MCF 10A (cell line): Measurements from ENCODE around the gene CERS3. TPM values are rescaled to one million over a fixed set of nuclear protein-coding genes. Genes with fewer than 3 reads are reported as not detected.

ENCODE experiments used
- BruUV-seq: library from RNA; stranded (reverse); fragments of 400-500 nt; replicated peaks from 2 replicates; lab custom pipeline; 2021; lab: Mats Ljungman, UMichigan
- CTCF ChIA-PET: fragments of 300-600 bp; sonication (Branson Sonifier 250); formaldehyde crosslinking; extraction: SDS; loops from one replicate; lab custom pipeline; 2021; ENCODE audit warnings: antibody characterized with exemption, inconsistent platforms; lab: Yijun Ruan, JAX
- POLR2A ChIA-PET: fragments of 300-600, 350-650 bp; sonication (Branson Sonifier 250); formaldehyde crosslinking; extraction: SDS; loops from one replicate; lab custom pipeline; 2020; ENCODE audit warnings: antibody characterized with exemption, inconsistent platforms; lab: Yijun Ruan, JAX
- DNase-seq: peaks from one replicate; pipeline ENCODE4 v3.0.0-alpha.2; 2018; ENCODE audit not compliant: unreplicated experiment
- H3K27ac Mint-ChIP-seq: one replicate; pipeline ENCODE4 v1.8.0; 2022; ENCODE audit warnings: mild to moderate bottlenecking, low read depth, mixed read lengths; ENCODE audit not compliant: unreplicated experiment
- H3K27me3 Mint-ChIP-seq: one replicate; pipeline ENCODE4 v1.8.0; 2022; ENCODE audit warnings: mixed read lengths; ENCODE audit not compliant: insufficient read depth, unreplicated experiment
- H3K36me3 Mint-ChIP-seq: one replicate; pipeline ENCODE4 v1.8.0; 2022; ENCODE audit warnings: mild to moderate bottlenecking, moderate library complexity, mixed read lengths; ENCODE audit not compliant: insufficient read depth, unreplicated experiment
- H3K4me1 Mint-ChIP-seq: one replicate; pipeline ENCODE4 v1.8.0; 2022; ENCODE audit warnings: mixed read lengths; ENCODE audit not compliant: insufficient read depth, unreplicated experiment
- H3K4me3 Mint-ChIP-seq: one replicate; pipeline ENCODE4 v1.8.0; 2022; ENCODE audit warnings: mild to moderate bottlenecking, moderate library complexity, mixed read lengths; ENCODE audit not compliant: unreplicated experiment
- H3K9me3 Mint-ChIP-seq: one replicate; pipeline ENCODE4 v1.8.0; 2022; ENCODE audit warnings: mixed read lengths; ENCODE audit not compliant: unreplicated experiment
- CTCF ChIP-seq: fragments of 200-600 bp; IDR thresholded peaks from one replicate; pipeline ENCODE4 v1.8.0; 2022; ENCODE audit warnings: antibody characterized with exemption, mild to moderate bottlenecking; ENCODE audit not compliant: unreplicated experiment
- intact Hi-C: fragments of 100-400 bp; cut with micrococcal nuclease; formaldehyde crosslinking; loops from 2 replicates; pipeline ENCODE4 v1.14.1; 2022
- total RNA-seq: library from RNA; stranded (reverse); gene quantifications from 2 replicates; pipeline ENCODE4 v1.2.3, GENCODE V29; 2022

The CERS3 gene
- total RNA-seq, 1 experiment from 2014 or later = not detected

GRCh38 chr15:100434038-100434437 lies 94.7 kb downstream of the CERS3 start:
- no peak for DNase-seq
- intact Hi-C loops = no loop called here
- no TSS peak for BruUV-seq
- Mint-ChIP-seq H3K27ac (no peak overlapping the region), H3K27me3 (no peaks in the 10 kb centered on the region), H3K4me3 (no peak overlapping the region), H3K4me1 (peaks cover 5% of the 10 kb centered on the region), H3K36me3 (no peaks in the 10 kb centered on the region), H3K9me3 (no peaks in the 10 kb centered on the region)
- CTCF ChIA-PET = interaction anchor here (0.6 to 1.6 kb wide), 2 partner anchors 21 to 140 kb away, joined by 3 to 7 read pairs; no protein-coding TSS in a partner anchor
- TF ChIP-seq CTCF = no peak
- POLR2A ChIA-PET = interaction anchor here (0.5 kb wide), 2 partner anchors 166 to 169 kb away, joined by 3 read pairs; no protein-coding TSS in a partner anchor

- no peaks in the 10 kb centered on the region for H3K9me3 Mint-ChIP-seq
- intact Hi-C loops = no loop called here
- H3K27me3 Mint-ChIP-seq = no peaks in the 10 kb centered on the region
- ChIA-PET POLR2A (interaction anchor here (0.5 to 0.6 kb wide), 2 partner anchors 109 to 170 kb away, joined by 3 read pairs; no protein-coding TSS in a partner anchor), CTCF (interaction anchor here (0.6 to 2.0 kb wide), 7 partner anchors 55 to 1161 kb away, joined by 3 to 7 read pairs (median 4); no protein-coding TSS in a partner anchor)
- BruUV-seq = no TSS peak
- no peaks in the 10 kb centered on the region for H3K4me1 Mint-ChIP-seq
- DNase-seq = no peak
- no peak overlapping the region for H3K4me3 Mint-ChIP-seq
- no peak for TF ChIP-seq CTCF
- no peaks in the 10 kb centered on the region for H3K36me3 Mint-ChIP-seq
- H3K27ac Mint-ChIP-seq = no peak overlapping the region
These were observed 95.4 kb downstream of the CERS3 start for GRCh38 chr15:100433304-100433703.

GRCh38 chr15:100430411-100430810 lies 98.3 kb downstream of the CERS3 start:
- H3K4me1 Mint-ChIP-seq = no peaks in the 10 kb centered on the region
- no peaks in the 10 kb centered on the region for H3K9me3 Mint-ChIP-seq
- POLR2A ChIA-PET = interaction anchor here (0.7 kb wide), 1 partner anchor 1162 kb away, joined by 3 read pairs; no protein-coding TSS in a partner anchor
- H3K27me3 Mint-ChIP-seq = no peaks in the 10 kb centered on the region
- no peak for DNase-seq
- CTCF ChIA-PET = no interaction called here
- no peak overlapping the region for H3K4me3 Mint-ChIP-seq
- intact Hi-C loops = no loop called here
- no peak for TF ChIP-seq CTCF
- no peak overlapping the region for H3K27ac Mint-ChIP-seq
- BruUV-seq = no TSS peak
- H3K36me3 Mint-ChIP-seq = no peaks in the 10 kb centered on the region

- BruUV-seq = no TSS peak
- ChIA-PET CTCF (interaction anchor here (0.6 to 0.8 kb wide), 2 partner anchors 17 to 28 kb away, joined by 3 read pairs; no protein-coding TSS in a partner anchor), POLR2A (no interaction called here)
- no peak overlapping the region for H3K27ac Mint-ChIP-seq
- intact Hi-C loops = no loop called here
- peak; percentile 6 for DNase-seq
- peaks cover 5% of the 10 kb centered on the region for H3K9me3 Mint-ChIP-seq
- H3K4me3 Mint-ChIP-seq = no peak overlapping the region
- no peaks in the 10 kb centered on the region for H3K36me3 Mint-ChIP-seq
- no peaks in the 10 kb centered on the region for H3K4me1 Mint-ChIP-seq
- H3K27me3 Mint-ChIP-seq = no peaks in the 10 kb centered on the region
- no peak for TF ChIP-seq CTCF
These were observed 99.5 kb downstream of the CERS3 start for GRCh38 chr15:100429116-100429728.
